Raji (cell line): Measurements from ENCODE around the gene OR10H1.

Source experiments
- POLR2A ChIP-seq: IDR thresholded peaks from 2 replicates; pipeline ENCODE4 v1.6.1; 2011; ENCODE audit warnings: low read depth, low read length, control low read depth; ENCODE audit not compliant: insufficient read depth

OR10H1 gene

GRCh38 chr19:15829786-15830185 is 14.3 kb upstream of the OR10H1 start:
- TF ChIP-seq POLR2A: no peak

GRCh38 chr19:15829306-15829698 is 13.8 kb upstream of the OR10H1 start:
- TF ChIP-seq POLR2A: no peak

- TF ChIP-seq POLR2A: no peak
Measured at GRCh38 chr19:15828121-15828610, 12.7 kb upstream of the OR10H1 start.

- no peak for TF ChIP-seq POLR2A
Measured at GRCh38 chr19:15825753-15826152, 10.3 kb upstream of the OR10H1 start.

- no peak for TF ChIP-seq POLR2A
Measured at GRCh38 chr19:15820646-15821045, 5.2 kb upstream of the OR10H1 start.

- no peak for TF ChIP-seq POLR2A
Measured at GRCh38 chr19:15813916-15814315, 1.5 kb downstream of the OR10H1 start.

GRCh38 chr19:15812060-15812722 is 3.3 kb downstream of the OR10H1 start:
- no peak for TF ChIP-seq POLR2A

- no peak for TF ChIP-seq POLR2A
Measured at GRCh38 chr19:15811476-15811875, 4.0 kb downstream of the OR10H1 start.

- TF ChIP-seq POLR2A: no peak
Measured at GRCh38 chr19:15810335-15810734, 5.1 kb downstream of the OR10H1 start.

- no peak for TF ChIP-seq POLR2A
Measured at GRCh38 chr19:15790096-15790495, 25.4 kb downstream of the OR10H1 start.

GRCh38 chr19:15788594-15789270 is 26.7 kb downstream of the OR10H1 start:
- no peak for TF ChIP-seq POLR2A

GRCh38 chr19:15787611-15788155 is 27.8 kb downstream of the OR10H1 start, which contains the start of gene OR10H5:
Gene OR10H5 (plus strand): TSS chr19:15787661. CDS start chr19:15794049, 6,388 bp downstream.
- TF ChIP-seq POLR2A: no peak

GRCh38 chr19:15782211-15782610 is 33.3 kb downstream of the OR10H1 start:
- TF ChIP-seq POLR2A: no peak

GRCh38 chr19:15781661-15782060 is 33.8 kb downstream of the OR10H1 start:
- no peak for TF ChIP-seq POLR2A

GRCh38 chr19:15780610-15781418 is 34.6 kb downstream of the OR10H1 start:
- TF ChIP-seq POLR2A: no peak
